Stimulated activated naive CD4-positive, alpha-beta T cell (primary cell): ENCODE results near the gene NDNF.

ENCODE experiments used
- DNase-seq, 6 experiments: peaks; one replicate each; lab custom pipeline; 2025; lab: John Stamatoyannopoulos, UW

NDNF gene

DNA sequence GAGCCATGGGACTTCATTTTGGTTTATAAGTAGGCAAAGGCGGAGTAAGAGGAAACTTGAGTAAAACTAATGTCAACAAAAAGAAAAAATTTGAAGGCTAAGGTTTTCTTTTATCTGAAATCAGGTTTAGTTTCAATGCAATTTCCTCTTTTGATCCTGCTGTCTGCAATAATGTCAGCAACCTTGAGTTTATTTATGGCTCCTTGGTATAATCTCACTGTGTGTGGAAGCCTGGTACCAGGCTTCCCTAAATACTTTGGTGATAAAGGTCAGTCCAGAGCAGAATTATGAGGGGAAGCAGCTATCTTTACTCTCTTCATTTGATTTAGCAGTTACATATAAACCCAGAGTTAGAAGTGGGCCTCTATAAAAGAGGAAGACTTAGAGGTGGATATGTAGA lies 57.8 kb downstream of the NDNF start:
- DNase-seq: no peak

DNA sequence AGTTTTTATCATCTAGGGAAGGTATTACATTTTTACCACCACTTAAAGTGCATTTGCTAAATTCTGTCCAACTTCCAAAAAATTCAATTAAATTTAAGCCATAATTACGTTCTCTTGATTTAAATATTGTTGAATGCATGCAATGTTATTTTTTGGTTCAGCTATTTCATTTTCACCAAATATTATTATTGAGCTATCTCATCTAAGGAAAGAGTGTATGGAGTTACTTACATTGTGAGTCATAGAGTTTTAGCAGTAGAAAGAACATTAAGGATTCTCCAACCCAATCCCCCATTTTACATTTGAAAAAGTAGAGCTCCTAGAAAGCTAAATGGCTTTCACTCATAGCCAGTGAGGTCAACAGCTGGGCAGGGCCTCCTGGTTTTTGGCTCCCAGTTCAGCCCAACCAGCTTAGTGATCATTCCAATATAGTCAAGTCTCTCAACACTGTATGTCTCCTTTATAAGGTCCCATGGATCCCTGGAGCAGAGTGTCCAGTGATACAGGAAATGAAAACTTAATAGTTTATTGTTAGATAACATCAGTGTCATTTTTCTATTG lies 60.5 kb downstream of the NDNF start:
- no peak for DNase-seq

DNA sequence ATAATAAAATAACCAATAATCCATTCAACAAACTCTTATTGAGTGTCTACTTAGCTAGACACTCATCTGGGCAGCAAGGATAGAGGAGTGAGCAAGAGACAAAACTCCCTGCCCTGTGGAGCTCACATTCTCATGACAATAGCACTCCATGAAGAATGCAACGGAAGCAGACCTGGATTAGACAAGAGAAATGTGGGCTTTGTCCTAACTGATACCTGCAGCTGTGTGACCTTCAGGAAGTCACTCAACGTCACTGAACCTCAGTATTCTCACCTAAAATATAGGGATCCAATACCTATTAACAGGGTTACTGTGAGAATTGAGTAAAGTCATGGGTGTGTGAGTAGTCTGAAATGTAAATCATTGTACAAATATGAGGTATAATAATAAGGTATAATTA lies 61.2 kb downstream of the NDNF start:
- DNase-seq: no peak

DNA sequence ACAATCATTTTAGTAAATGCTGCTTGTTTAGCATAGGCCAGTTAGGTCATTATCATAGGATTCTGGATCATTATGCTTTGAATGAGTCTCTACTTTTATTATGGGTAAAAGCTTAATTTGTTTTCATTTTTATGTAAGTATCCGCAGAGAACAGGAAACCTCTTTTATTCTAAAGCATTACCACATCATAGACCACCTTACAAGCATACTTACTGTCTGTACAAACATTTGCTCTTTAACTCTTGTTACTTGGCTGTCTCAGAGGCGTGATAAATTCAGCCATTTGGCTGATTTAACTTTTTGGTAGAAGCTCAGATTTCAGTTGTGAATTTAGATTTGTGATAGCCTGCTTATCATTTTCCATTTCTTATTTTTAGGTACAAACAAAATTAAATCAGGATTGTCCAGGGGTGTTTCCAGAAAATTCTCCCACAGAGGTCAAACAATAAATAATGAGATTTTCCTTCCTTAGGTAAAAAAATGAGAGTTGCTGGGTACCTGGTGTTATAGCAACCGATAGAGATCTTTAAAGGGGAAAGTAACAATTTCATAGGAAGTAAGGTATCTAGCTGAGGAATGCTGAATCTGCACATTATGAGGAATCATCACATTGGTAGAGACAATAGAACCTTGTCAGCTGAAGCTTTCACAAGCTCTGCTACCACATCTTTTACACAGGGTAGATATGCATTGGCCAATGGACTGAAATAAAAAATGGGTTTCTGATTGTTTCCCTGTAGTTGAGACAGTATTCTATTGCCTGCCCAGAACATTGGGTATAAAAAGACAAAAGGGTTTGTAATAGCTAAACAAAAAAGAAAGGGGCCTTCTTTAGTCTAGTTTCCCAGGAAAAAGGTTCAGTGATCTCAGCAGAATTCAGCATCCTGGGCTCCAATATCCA lies 62.5 kb downstream of the NDNF start:
- DNase-seq: peak in 3 of 6 experiments; percentile 59 to 69 (median 63)

DNA sequence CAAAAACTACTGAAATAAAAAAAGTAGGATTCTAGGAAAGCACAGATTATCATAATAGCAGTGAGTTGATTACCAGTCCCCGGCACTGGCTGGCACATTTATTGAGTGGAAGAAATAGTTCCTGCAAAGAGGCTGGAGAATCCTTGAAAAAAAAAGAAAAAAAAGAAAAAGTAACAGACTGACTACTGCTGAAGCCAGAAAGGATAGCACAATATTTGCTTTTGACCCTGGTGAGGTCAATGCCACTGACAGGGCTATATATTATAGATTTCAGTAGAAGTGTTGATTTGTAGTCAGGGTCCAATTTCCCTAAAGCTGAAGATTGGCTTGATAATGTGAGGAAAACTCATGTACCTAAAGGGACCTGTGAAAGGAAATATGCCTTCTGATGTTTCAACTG lies 64.7 kb downstream of the NDNF start:
- DNase-seq: no peak

DNA sequence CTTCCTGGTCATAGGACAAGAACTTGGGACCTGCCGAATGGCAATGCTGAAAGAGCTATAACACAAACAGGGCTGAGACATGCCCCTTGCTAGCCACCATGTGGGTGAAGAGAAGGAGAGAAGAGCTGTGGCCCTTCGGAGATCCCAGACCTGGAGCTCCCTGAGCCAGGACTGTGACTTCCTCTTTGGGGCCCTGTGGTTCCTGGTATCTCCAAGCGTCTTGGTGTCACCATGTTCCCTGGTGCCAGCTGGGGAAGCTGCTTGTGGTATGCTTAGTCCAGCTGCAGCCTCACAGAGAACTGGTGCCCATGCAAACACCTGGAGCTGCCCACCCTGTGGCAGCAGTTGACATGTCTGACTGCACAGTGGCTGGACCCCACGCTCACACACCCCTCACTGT lies 68.5 kb downstream of the NDNF start:
- no peak for DNase-seq

DNA sequence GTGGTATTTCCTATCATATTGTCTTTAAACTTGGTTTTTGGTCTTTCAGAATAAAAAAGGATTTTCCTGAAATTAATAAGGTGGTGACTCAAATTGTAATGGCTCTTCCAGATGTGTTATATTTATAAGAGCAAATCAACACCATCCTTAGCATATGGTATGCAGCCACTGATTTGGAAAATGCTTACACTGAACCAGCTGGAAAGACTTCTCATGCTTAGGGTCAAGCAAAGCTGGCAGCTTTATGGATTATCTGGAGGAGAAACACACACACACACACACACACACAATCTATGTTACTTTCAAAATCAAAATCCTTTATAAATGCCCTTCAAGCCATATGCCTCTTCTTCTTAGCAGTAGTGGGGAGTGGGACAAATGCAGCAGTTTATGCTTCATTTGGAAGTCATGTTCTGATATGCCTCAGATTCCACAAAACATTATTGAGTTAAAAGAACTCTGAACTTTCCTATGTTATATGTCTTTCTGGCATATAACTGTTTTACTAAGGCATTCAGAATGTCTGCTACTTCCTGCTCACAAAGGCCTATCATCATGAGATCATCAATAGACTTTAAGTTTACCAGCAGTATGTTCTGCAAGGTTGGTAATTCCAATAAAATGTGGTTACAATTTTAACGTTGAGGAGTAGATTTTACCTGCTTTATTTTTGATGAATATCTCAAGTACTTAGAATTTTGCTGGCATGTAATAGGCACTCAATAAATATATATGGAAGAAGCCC lies 76.9 kb downstream of the NDNF start:
- no peak for DNase-seq

DNA sequence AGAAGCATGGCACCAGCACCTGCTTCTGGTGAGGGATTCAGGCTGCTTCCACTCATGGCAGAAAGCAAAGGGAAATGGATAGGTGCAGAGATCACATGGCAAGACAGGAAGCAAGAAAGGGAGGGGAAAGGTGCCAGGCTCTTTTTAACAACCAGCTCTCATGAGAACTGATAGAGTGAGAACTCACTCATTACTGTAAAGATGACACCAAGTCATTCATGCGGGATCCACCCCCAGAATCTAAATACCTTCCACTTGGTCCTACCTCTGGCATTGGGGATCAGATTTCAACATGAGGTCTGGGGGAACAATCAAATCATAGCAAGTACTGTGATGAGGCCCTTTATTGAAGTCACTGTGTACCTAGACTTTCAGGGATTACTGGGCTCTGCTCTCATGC lies 77.8 kb downstream of the NDNF start:
- peak in 1 of 6 experiments; percentile 2 for DNase-seq

DNA sequence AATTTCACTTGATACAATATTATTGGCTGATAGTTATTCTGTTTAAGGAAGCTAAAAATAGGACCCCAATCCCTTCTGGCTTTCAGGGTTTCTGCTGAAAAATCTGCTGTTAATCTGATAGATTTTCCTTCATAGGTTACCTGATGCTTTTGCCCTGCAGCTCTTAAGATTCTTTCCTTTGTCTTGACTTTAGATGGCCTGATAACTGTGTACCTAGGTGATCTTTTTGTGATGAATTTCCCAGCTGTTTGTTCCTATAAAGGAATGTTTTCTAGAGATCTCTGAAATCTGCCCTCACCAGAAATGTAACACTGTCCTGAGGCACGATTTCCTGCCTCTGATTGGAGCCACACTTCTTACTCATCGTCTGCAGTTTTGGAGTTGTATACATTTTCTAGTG lies 80.5 kb downstream of the NDNF start:
- DNase-seq: no peak

DNA sequence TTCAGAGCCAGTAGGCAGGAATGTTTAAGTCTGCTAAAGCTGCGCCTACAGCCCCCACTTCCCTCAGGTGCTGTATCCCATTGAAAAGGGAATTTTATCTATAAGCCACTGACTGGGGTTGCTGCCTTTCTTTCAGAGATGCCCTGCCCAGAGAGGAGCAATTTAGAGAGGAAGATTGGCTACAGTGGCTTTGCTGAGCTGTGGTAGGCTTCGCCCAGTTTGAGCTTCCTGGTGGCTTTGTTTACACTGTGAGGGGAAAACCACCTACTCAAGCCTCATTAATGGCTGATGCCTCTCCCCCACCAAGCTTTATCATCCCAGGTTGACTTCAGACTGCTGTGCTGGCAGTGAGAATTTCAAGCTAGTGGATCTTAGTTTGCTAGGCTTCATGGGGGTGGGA lies 82.1 kb downstream of the NDNF start:
- DNase-seq: no peak
